ENCODE measurements around the gene ANTXR2.

DNA sequence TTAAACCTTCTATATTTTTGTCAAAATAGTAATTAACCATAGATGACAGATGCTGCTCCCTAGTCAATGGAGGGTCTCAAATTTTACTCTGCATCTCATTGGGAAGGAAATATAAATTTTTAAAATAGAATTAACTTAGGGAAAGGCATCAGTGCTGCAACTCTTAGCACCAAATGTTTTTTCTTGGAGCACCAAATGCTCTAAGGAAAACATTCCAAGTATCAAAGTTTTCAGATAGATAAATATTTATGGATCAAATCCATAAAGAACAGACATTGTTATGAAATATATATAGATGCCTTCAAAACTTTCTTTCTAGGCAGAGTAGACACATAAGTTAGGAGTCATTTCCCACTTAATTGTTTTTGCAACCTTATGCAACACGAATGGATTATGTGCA lies 168.7 kb downstream of the ANTXR2 start:
- TF ChIP-seq, protein P1, sequence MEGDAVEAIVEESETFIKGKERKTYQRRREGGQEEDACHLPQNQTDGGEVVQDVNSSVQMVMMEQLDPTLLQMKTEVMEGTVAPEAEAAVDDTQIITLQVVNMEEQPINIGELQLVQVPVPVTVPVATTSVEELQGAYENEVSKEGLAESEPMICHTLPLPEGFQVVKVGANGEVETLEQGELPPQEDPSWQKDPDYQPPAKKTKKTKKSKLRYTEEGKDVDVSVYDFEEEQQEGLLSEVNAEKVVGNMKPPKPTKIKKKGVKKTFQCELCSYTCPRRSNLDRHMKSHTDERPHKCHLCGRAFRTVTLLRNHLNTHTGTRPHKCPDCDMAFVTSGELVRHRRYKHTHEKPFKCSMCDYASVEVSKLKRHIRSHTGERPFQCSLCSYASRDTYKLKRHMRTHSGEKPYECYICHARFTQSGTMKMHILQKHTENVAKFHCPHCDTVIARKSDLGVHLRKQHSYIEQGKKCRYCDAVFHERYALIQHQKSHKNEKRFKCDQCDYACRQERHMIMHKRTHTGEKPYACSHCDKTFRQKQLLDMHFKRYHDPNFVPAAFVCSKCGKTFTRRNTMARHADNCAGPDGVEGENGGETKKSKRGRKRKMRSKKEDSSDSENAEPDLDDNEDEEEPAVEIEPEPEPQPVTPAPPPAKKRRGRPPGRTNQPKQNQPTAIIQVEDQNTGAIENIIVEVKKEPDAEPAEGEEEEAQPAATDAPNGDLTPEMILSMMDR (IDR thresholded peaks at IDR 0.05), result no peak
- TF ChIP-seq EZH2 (IDR thresholded peaks at IDR 0.05), result no peak

Measured in neural progenitor cell (in vitro differentiated cells).